HEK293 (cell line): ENCODE data around the gene POLR3E.

Experiments used
- CTCF ChIA-PET: fragments of 350-600 bp; formaldehyde crosslinking; extraction: SDS; loops from one replicate; lab custom pipeline; 2021; ENCODE audit warnings: antibody characterized with exemption; lab: Yijun Ruan, JAX
- POLR2A ChIA-PET: fragments of 300-600 bp; formaldehyde crosslinking; extraction: SDS; loops from one replicate; lab custom pipeline; 2020; ENCODE audit warnings: antibody characterized with exemption, inconsistent platforms; lab: Yijun Ruan, JAX
- H3K27ac ChIP-seq: fragments of 200-500 bp; sonication (Bioruptor generic); 2 replicates; pipeline ENCODE4 v1.5.1; 2014; ENCODE audit warnings: low read depth, low read length, control low read depth, inconsistent platforms; ENCODE audit errors: extremely low read depth
- H3K36me3 ChIP-seq, 2 experiments: fragments of 200-500 bp in 1 of 2; sonication (Bioruptor generic) in 1 of 2; 1 replicate in 1 of 2; 2 replicates in 1 of 2; pipeline ENCODE4 v1.5.1; 2014 to 2017; ENCODE audit warnings: inconsistent platforms in 2 of 2, low read length in 2 of 2; ENCODE audit not compliant: control insufficient read depth in 2 of 2, insufficient read depth in 1 of 2
- H3K4me1 ChIP-seq: fragments of 200-500 bp; sonication (Bioruptor generic); 2 replicates; pipeline ENCODE4 v1.5.1; 2014; ENCODE audit warnings: mild to moderate bottlenecking, low read length, inconsistent platforms; ENCODE audit not compliant: control insufficient read depth, insufficient read depth
- H3K4me3 ChIP-seq: 2 replicates; pipeline ENCODE4 v1.5.1; 2011; ENCODE audit warnings: low read depth, mild to moderate bottlenecking, control low read depth, low read length, moderate library complexity
- H3K9me3 ChIP-seq: fragments of 200-500 bp; sonication (Bioruptor generic); 2 replicates; pipeline ENCODE4 v1.5.1; 2014; ENCODE audit warnings: low read depth, low read length, inconsistent platforms; ENCODE audit not compliant: control insufficient read depth, insufficient read depth
- BCL11B ChIP-seq: fragments of 450-650 bp; formaldehyde crosslinking; IDR thresholded peaks from 2 replicates; pipeline ENCODE4 v1.5.1; 2016; ENCODE audit warnings: low read depth, missing biosample characterization, missing genetic modification characterization
- EGR2 ChIP-seq: fragments of 450-650 bp; formaldehyde crosslinking; IDR thresholded peaks from 2 replicates; pipeline ENCODE4 v1.5.1; 2016; ENCODE audit warnings: low read depth, missing biosample characterization, missing genetic modification characterization
- FEZF1 ChIP-seq: fragments of 450-650 bp; formaldehyde crosslinking; IDR thresholded peaks from 2 replicates; pipeline ENCODE4 v1.5.1; 2016; ENCODE audit warnings: missing biosample characterization, missing genetic modification characterization
- HOXA7 ChIP-seq: sonication (generic); formaldehyde crosslinking; IDR thresholded peaks from 2 replicates; pipeline ENCODE4 v1.8.1; 2022; ENCODE audit warnings: missing genetic modification reagents, borderline replicate concordance
- HOXD13 ChIP-seq: sonication (generic); formaldehyde crosslinking; IDR thresholded peaks from 2 replicates; pipeline ENCODE4 v1.8.0; 2022; ENCODE audit warnings: missing genetic modification reagents, borderline replicate concordance
- MZF1 ChIP-seq: fragments of 450-650 bp; formaldehyde crosslinking; IDR thresholded peaks from 2 replicates; pipeline ENCODE4 v1.5.1; 2017; ENCODE audit warnings: missing biosample characterization, missing genetic modification characterization, borderline replicate concordance
- PRDM1 ChIP-seq: fragments of 450-650 bp; formaldehyde crosslinking; IDR thresholded peaks from 2 replicates; pipeline ENCODE4; 2016; ENCODE audit warnings: missing biosample characterization, missing genetic modification characterization
- SP3 ChIP-seq: fragments of 450-650 bp; formaldehyde crosslinking; IDR thresholded peaks from 2 replicates; pipeline ENCODE4 v1.5.1; 2016; ENCODE audit warnings: missing biosample characterization, missing genetic modification characterization
- TSHZ1 ChIP-seq: fragments of 450-650 bp; formaldehyde crosslinking; IDR thresholded peaks from 2 replicates; pipeline ENCODE4 v1.5.1; 2016; ENCODE audit warnings: missing biosample characterization, missing genetic modification characterization, borderline replicate concordance
- ZNF24 ChIP-seq: fragments of 450-650 bp; formaldehyde crosslinking; IDR thresholded peaks from 2 replicates; pipeline ENCODE4 v1.5.1; 2016; ENCODE audit warnings: missing biosample characterization, missing genetic modification characterization
- ZNF324 ChIP-seq: fragments of 450-650 bp; formaldehyde crosslinking; IDR thresholded peaks from 2 replicates; pipeline ENCODE4 v1.5.1; 2016; ENCODE audit warnings: missing biosample characterization, missing genetic modification characterization
- ZNF350 ChIP-seq: fragments of 450-650 bp; formaldehyde crosslinking; IDR thresholded peaks from 2 replicates; pipeline ENCODE4 v1.5.0; 2017; ENCODE audit warnings: missing biosample characterization, mild to moderate bottlenecking, missing genetic modification characterization
- ZNF433 ChIP-seq: fragments of 450-650 bp; formaldehyde crosslinking; IDR thresholded peaks from 2 replicates; pipeline ENCODE4 v1.5.1; 2016; ENCODE audit warnings: missing biosample characterization, missing genetic modification characterization, low read depth
- ZNF529 ChIP-seq: fragments of 450-650 bp; formaldehyde crosslinking; IDR thresholded peaks from 2 replicates; pipeline ENCODE4 v1.5.1; 2017; ENCODE audit warnings: missing genetic modification characterization, missing biosample characterization; ENCODE audit not compliant: insufficient replicate concordance
- ZNF610 ChIP-seq: fragments of 450-650 bp; formaldehyde crosslinking; IDR thresholded peaks from 2 replicates; pipeline ENCODE4 v1.5.1; 2016; ENCODE audit warnings: missing biosample characterization, missing genetic modification characterization, borderline replicate concordance
- ZNF664 ChIP-seq: fragments of 450-650 bp; formaldehyde crosslinking; IDR thresholded peaks from 2 replicates; pipeline ENCODE4 v1.5.1; 2016; ENCODE audit warnings: missing biosample characterization, missing genetic modification characterization
- ZSCAN23 ChIP-seq: fragments of 450-650 bp; formaldehyde crosslinking; IDR thresholded peaks from 2 replicates; pipeline ENCODE4 v1.5.1; 2016; ENCODE audit warnings: missing biosample characterization, missing genetic modification characterization
- TF ChIP-seq, protein P1 (sequence below): fragments of 450-650 bp; formaldehyde crosslinking; conservative IDR thresholded peaks from 2 replicates; pipeline ENCODE4 v1.5.1; 2016; ENCODE audit warnings: low read depth, missing biosample characterization, missing genetic modification characterization
- TF ChIP-seq, protein P2 (sequence below): fragments of 450-650 bp; formaldehyde crosslinking; IDR thresholded peaks from 2 replicates; pipeline ENCODE4 v1.5.1; 2016; ENCODE audit warnings: missing biosample characterization, missing genetic modification characterization, borderline replicate concordance
- TF ChIP-seq, protein P3 (sequence below): fragments of 450-650 bp; formaldehyde crosslinking; IDR thresholded peaks from 2 replicates; pipeline ENCODE4 v1.5.1; 2016; ENCODE audit warnings: missing biosample characterization, missing genetic modification characterization

POLR3E gene

GRCh38 chr16:22335668-22336246, 38.5 kb downstream of the POLR3E start:
- Histone ChIP-seq H3K27ac (no peak overlapping the region), H3K36me3 (peaks cover 16 to 51% of the 10 kb centered on the region in 2 experiments), H3K4me3 (no peak overlapping the region), H3K9me3 (no peaks in the 10 kb centered on the region), H3K4me1 (no peaks in the 10 kb centered on the region)
- ChIA-PET POLR2A (no interaction called here), CTCF (interaction anchor here (0.6 kb wide), 2 partner anchors 30 to 103 kb away, joined by 3 read pairs; no protein-coding TSS in a partner anchor)
- TF ChIP-seq TSHZ1 (no peak), BCL11B (no peak), ZNF529 (tag by site-specific recombination) (no peak), SP3 (tag by site-specific recombination) (no peak), MZF1 (no peak), PRDM1 (tag by site-specific recombination) (no peak), ZNF350 (tag by site-specific recombination) (no peak), HOXD13 (CRISPR knock-in tag) (no peak), EGR2 (no peak), FEZF1 (tag by site-specific recombination) (no peak), HOXA7 (CRISPR knock-in tag) (no peak), ZNF610 (tag by site-specific recombination) (no peak), ZNF24 (tag by site-specific recombination) (no peak), ZNF664 (tag by site-specific recombination) (no peak), ZNF324 (tag by site-specific recombination) (no peak), ZSCAN23 (tag by site-specific recombination) (no peak), ZNF433 (tag by site-specific recombination) (no peak)
- TF ChIP-seq, protein P1, sequence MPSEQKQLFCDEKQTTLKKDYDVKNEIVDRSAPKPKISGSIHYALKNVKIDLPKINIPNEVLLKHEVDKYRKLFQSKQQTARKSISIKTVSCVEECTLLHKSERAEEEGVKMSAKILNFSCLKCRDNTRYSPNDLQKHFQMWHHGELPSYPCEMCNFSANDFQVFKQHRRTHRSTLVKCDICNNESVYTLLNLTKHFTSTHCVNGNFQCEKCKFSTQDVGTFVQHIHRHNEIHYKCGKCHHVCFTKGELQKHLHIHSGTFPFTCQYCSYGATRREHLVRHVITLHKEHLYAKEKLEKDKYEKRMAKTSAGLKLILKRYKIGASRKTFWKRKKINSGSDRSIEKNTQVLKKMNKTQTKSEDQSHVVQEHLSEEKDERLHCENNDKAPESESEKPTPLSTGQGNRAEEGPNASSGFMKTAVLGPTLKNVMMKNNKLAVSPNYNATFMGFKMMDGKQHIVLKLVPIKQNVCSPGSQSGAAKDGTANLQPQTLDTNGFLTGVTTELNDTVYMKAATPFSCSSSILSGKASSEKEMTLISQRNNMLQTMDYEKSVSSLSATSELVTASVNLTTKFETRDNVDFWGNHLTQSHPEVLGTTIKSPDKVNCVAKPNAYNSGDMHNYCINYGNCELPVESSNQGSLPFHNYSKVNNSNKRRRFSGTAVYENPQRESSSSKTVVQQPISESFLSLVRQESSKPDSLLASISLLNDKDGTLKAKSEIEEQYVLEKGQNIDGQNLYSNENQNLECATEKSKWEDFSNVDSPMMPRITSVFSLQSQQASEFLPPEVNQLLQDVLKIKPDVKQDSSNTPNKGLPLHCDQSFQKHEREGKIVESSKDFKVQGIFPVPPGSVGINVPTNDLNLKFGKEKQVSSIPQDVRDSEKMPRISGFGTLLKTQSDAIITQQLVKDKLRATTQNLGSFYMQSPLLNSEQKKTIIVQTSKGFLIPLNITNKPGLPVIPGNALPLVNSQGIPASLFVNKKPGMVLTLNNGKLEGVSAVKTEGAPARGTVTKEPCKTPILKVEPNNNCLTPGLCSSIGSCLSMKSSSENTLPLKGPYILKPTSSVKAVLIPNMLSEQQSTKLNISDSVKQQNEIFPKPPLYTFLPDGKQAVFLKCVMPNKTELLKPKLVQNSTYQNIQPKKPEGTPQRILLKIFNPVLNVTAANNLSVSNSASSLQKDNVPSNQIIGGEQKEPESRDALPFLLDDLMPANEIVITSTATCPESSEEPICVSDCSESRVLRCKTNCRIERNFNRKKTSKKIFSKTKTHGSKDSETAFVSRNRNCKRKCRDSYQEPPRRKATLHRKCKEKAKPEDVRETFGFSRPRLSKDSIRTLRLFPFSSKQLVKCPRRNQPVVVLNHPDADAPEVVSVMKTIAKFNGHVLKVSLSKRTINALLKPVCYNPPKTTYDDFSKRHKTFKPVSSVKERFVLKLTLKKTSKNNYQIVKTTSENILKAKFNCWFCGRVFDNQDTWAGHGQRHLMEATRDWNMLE = no peak
- TF ChIP-seq, protein P2, sequence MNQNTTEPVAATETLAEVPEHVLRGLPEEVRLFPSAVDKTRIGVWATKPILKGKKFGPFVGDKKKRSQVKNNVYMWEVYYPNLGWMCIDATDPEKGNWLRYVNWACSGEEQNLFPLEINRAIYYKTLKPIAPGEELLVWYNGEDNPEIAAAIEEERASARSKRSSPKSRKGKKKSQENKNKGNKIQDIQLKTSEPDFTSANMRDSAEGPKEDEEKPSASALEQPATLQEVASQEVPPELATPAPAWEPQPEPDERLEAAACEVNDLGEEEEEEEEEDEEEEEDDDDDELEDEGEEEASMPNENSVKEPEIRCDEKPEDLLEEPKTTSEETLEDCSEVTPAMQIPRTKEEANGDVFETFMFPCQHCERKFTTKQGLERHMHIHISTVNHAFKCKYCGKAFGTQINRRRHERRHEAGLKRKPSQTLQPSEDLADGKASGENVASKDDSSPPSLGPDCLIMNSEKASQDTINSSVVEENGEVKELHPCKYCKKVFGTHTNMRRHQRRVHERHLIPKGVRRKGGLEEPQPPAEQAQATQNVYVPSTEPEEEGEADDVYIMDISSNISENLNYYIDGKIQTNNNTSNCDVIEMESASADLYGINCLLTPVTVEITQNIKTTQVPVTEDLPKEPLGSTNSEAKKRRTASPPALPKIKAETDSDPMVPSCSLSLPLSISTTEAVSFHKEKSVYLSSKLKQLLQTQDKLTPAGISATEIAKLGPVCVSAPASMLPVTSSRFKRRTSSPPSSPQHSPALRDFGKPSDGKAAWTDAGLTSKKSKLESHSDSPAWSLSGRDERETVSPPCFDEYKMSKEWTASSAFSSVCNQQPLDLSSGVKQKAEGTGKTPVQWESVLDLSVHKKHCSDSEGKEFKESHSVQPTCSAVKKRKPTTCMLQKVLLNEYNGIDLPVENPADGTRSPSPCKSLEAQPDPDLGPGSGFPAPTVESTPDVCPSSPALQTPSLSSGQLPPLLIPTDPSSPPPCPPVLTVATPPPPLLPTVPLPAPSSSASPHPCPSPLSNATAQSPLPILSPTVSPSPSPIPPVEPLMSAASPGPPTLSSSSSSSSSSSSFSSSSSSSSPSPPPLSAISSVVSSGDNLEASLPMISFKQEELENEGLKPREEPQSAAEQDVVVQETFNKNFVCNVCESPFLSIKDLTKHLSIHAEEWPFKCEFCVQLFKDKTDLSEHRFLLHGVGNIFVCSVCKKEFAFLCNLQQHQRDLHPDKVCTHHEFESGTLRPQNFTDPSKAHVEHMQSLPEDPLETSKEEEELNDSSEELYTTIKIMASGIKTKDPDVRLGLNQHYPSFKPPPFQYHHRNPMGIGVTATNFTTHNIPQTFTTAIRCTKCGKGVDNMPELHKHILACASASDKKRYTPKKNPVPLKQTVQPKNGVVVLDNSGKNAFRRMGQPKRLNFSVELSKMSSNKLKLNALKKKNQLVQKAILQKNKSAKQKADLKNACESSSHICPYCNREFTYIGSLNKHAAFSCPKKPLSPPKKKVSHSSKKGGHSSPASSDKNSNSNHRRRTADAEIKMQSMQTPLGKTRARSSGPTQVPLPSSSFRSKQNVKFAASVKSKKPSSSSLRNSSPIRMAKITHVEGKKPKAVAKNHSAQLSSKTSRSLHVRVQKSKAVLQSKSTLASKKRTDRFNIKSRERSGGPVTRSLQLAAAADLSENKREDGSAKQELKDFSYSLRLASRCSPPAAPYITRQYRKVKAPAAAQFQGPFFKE = no peak
- TF ChIP-seq, protein P3, sequence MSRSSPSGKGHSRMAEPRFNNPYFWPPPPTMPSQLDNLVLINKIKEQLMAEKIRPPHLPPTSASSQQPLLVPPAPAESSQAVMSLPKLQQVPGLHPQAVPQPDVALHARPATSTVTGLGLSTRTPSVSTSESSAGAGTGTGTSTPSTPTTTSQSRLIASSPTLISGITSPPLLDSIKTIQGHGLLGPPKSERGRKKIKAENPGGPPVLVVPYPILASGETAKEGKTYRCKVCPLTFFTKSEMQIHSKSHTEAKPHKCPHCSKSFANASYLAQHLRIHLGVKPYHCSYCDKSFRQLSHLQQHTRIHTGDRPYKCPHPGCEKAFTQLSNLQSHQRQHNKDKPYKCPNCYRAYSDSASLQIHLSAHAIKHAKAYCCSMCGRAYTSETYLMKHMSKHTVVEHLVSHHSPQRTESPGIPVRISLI (tag by site-specific recombination) = no peak
